DOHH2 (cell line): ENCODE data around the gene ATP10D.

Experiments
- CTCF ChIP-seq: fragments of 200-600 bp; sonication (generic); IDR thresholded peaks from one replicate; pipeline ENCODE4 v1.5.1; 2014; ENCODE audit warnings: antibody characterized with exemption, mild to moderate bottlenecking, low read depth, low read length; ENCODE audit not compliant: poor library complexity, severe bottlenecking
- EZH2phosphoT487 ChIP-seq: fragments of 200-600 bp; sonication (generic); IDR thresholded peaks from 2 replicates; pipeline ENCODE4 v1.6.1; 2017; ENCODE audit warnings: borderline replicate concordance, mild to moderate bottlenecking, antibody characterized with exemption, low read length, moderate library complexity, mixed read lengths

- no peak for TF ChIP-seq CTCF
- TF ChIP-seq EZH2phosphoT487, result no peak
Measured at GRCh38 chr4:47534772-47535171, 49.7 kb downstream of the ATP10D start.
